SU-DHL-6 (cell line): ENCODE measurements around the gene FOXA1.

Source experiments
- H2AFZ ChIP-seq: fragments of 200-600 bp; sonication (generic); 2 replicates; pipeline ENCODE4 v1.6.1; 2014; ENCODE audit warnings: low read depth, mild to moderate bottlenecking, moderate library complexity, mixed read lengths, antibody characterized with exemption, low read length; ENCODE audit not compliant: severe bottlenecking
- H3F3A ChIP-seq: fragments of 200-600 bp; shearing (Covaris generic); 2 replicates; pipeline ENCODE4 v1.6.0; 2016; ENCODE audit warnings: antibody characterized with exemption, mild to moderate bottlenecking; ENCODE audit not compliant: insufficient read depth
- H3K27ac ChIP-seq: fragments of 200-600 bp; sonication (generic); 2 replicates; pipeline ENCODE4 v1.5.1; 2016; ENCODE audit warnings: low read depth, mild to moderate bottlenecking, low read length, moderate library complexity, mixed read lengths
- H3K27me3 ChIP-seq: fragments of 200-600 bp; sonication (generic), shearing (Covaris generic); 2 replicates; pipeline ENCODE4 v1.6.0; 2014; ENCODE audit warnings: mild to moderate bottlenecking, low read length
- H3K36me3 ChIP-seq: fragments of 200-600 bp; sonication (generic); 2 replicates; pipeline ENCODE4 v1.6.1; 2014; ENCODE audit warnings: mild to moderate bottlenecking, low read length, mixed read lengths
- H3K4me2 ChIP-seq: fragments of 300-600, 200-600 bp; shearing (Covaris generic), sonication (generic); 2 replicates; pipeline ENCODE4 v1.6.0; 2014; ENCODE audit warnings: low read length, low read depth, mild to moderate bottlenecking; ENCODE audit not compliant: poor library complexity, severe bottlenecking
- H3K4me3 ChIP-seq: fragments of 200-600 bp; sonication (generic); 2 replicates; pipeline ENCODE4 v1.5.1; 2014; ENCODE audit warnings: antibody characterized with exemption, low read length, mild to moderate bottlenecking, mixed read lengths; ENCODE audit not compliant: insufficient read depth, poor library complexity, severe bottlenecking
- H3K79me2 ChIP-seq: fragments of 200-600 bp; sonication (generic); 2 replicates; pipeline ENCODE4 v1.6.1; 2014; ENCODE audit warnings: mild to moderate bottlenecking, low read length, moderate library complexity; ENCODE audit not compliant: insufficient read depth
- H3K9ac ChIP-seq: fragments of 200-600 bp; sonication (generic); 2 replicates; pipeline ENCODE4 v1.7.0; 2014; ENCODE audit warnings: mild to moderate bottlenecking, low read length
- H3K9me2 ChIP-seq: fragments of 200-600 bp; sonication (generic); replicated peaks from 2 replicates; pipeline ENCODE4 v1.6.1; 2014; ENCODE audit warnings: low read length; ENCODE audit not compliant: insufficient read depth
- H3K9me3 ChIP-seq: fragments of 200-600 bp; sonication (generic); 2 replicates; pipeline ENCODE4 v1.6.1; 2014; ENCODE audit warnings: low read length, mixed read lengths; ENCODE audit not compliant: insufficient read depth
- H4K20me1 ChIP-seq: fragments of 200-600 bp; sonication (generic); 2 replicates; pipeline ENCODE4 v1.6.1; 2014; ENCODE audit warnings: low read depth, mild to moderate bottlenecking, antibody characterized with exemption, low read length, moderate library complexity, mixed read lengths
- EZH2phosphoT487 ChIP-seq: fragments of 200-600 bp; sonication (generic), shearing (Covaris generic); conservative IDR thresholded peaks from 2 replicates; pipeline ENCODE4 v1.6.1; 2018; ENCODE audit warnings: mild to moderate bottlenecking, antibody characterized with exemption, low read length, moderate library complexity, mixed read lengths
- TF ChIP-seq, protein P1 (sequence below): fragments of 200-600 bp; sonication (generic); IDR thresholded peaks from one replicate; pipeline ENCODE4 v1.5.1; 2017; ENCODE audit warnings: antibody characterized with exemption, mild to moderate bottlenecking, low read length, moderate library complexity; ENCODE audit not compliant: insufficient read depth, poor library complexity, severe bottlenecking

FOXA1 gene

DNA sequence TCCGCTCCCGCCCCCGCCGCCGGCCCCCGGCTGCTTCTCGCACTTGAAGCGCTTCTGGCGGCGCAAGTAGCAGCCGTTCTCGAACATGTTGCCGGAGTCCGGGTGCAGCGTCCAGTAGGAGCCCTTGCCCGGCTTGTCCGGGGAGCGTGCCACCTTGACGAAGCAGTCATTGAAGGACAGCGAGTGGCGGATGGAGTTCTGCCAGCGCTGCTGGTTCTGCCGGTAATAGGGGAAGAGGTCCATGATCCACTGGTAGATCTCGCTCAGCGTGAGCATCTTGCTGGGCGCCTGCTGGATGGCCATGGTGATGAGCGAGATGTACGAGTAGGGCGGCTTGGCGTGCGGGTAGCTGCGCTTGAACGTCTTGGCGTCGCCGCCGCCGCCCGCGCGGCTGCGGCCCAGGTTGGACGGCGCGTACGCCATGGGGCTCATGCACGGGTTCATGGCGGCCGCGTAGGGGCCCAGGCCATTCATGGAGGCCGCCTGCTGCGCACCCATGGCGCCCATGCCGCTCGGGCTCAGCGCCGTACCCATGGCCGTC is 3.0 kb downstream of the FOXA1 start:
- Histone ChIP-seq H4K20me1 (no peaks in the 10 kb centered on the region), H3K9ac (no peak overlapping the region), H3K27ac (no peak overlapping the region), H3K4me2 (no peak overlapping the region), H3K79me2 (no peaks in the 10 kb centered on the region), H3K9me2 (no peaks in the 10 kb centered on the region), H3K36me3 (no peaks in the 10 kb centered on the region), H2AFZ (no peak overlapping the region), H3F3A (no peaks in the 10 kb centered on the region), H3K9me3 (no peaks in the 10 kb centered on the region), H3K27me3 (no peaks in the 10 kb centered on the region), H3K4me3 (no peak overlapping the region)
- TF ChIP-seq, protein P1, sequence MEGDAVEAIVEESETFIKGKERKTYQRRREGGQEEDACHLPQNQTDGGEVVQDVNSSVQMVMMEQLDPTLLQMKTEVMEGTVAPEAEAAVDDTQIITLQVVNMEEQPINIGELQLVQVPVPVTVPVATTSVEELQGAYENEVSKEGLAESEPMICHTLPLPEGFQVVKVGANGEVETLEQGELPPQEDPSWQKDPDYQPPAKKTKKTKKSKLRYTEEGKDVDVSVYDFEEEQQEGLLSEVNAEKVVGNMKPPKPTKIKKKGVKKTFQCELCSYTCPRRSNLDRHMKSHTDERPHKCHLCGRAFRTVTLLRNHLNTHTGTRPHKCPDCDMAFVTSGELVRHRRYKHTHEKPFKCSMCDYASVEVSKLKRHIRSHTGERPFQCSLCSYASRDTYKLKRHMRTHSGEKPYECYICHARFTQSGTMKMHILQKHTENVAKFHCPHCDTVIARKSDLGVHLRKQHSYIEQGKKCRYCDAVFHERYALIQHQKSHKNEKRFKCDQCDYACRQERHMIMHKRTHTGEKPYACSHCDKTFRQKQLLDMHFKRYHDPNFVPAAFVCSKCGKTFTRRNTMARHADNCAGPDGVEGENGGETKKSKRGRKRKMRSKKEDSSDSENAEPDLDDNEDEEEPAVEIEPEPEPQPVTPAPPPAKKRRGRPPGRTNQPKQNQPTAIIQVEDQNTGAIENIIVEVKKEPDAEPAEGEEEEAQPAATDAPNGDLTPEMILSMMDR, result no peak
- no peak for TF ChIP-seq EZH2phosphoT487

DNA sequence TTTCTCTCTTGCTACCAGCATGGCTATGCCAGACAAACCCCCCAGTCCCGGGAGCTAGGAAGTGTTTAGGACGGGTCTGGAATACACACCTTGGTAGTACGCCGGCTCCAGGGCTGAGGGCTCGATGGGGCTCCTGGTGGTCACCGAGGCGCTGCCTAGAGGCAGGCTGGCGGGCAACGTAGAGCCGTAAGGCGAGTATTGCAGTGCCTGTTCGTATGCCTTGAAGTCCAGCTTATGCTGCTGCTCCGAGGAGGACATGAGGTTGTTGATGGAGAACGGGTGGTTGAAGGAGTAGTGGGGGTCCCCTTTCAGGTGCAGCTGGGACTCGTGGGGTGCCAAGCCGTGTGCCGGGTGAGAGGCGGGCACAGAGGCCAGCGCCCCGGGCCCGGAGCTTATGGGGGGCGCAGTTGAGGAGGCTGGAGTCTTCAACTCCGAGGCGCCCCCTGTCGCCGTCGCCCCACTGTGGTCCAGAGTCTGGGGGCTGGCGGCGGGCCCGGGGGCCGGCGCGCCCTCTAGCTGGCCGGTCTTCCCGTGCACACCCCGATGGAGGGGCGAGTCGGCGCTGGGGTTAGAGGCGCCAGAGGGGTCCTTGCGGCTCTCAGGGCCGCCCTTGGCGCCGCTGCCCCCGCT is 3.6 kb downstream of the FOXA1 start:
- no peaks in the 10 kb centered on the region for H3K27me3 ChIP-seq
- no peak overlapping the region for H3K27ac ChIP-seq
- no peak overlapping the region for H3K4me2 ChIP-seq

DNA sequence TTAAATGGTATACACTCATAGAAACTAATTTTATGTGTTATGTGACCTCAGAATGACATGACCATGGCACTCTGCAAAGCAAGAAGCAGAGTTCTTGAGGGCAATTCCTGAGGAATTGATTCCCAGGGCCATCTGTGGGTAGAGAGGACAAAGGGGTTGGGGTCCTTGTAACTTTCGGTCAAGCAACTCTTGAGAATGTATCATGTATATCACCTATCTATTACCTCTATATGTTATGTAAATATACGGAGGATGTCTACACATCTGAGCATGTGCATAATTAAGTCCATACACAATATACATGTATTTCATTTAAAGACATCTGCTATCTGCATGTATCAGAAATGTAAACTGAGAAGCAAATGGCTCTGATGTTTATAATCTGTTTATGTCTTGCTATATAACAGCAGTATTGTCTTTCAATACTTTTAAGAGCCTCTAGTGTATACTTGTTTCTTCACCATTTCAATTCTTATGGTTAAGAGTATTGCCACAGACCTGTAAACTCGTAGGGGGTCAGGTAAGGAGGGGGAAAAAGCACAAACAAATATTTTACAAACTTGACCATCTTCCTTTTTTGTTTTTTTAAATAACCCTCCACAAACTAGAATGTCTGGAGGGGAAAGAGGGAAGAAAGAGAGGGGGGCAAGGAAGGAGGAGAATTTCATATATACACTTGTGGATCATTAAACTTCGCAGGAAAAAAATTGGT is 4.5 kb downstream of the FOXA1 start:
- Histone ChIP-seq H3K27me3 (no peaks in the 10 kb centered on the region), H3K79me2 (no peaks in the 10 kb centered on the region), H2AFZ (no peak overlapping the region), H3K9me2 (no peaks in the 10 kb centered on the region), H3K4me3 (no peak overlapping the region), H4K20me1 (no peaks in the 10 kb centered on the region), H3K36me3 (no peaks in the 10 kb centered on the region), H3K9me3 (no peaks in the 10 kb centered on the region), H3K27ac (no peak overlapping the region), H3K4me2 (no peak overlapping the region), H3F3A (no peaks in the 10 kb centered on the region), H3K9ac (no peak overlapping the region)
- TF ChIP-seq, protein P1, result no peak
- no peak for TF ChIP-seq EZH2phosphoT487

More for the DNA sequence above, 3.6 kb downstream of the FOXA1 start:
- no peaks in the 10 kb centered on the region for H3F3A ChIP-seq
- no peak overlapping the region for H3K4me3 ChIP-seq
- no peaks in the 10 kb centered on the region for H4K20me1 ChIP-seq
- H3K9me3 ChIP-seq, result no peaks in the 10 kb centered on the region
- TF ChIP-seq, protein P1, result no peak
- TF ChIP-seq EZH2phosphoT487, result no peak
- no peaks in the 10 kb centered on the region for H3K9me2 ChIP-seq
- H3K79me2 ChIP-seq, result no peaks in the 10 kb centered on the region
- no peak overlapping the region for H2AFZ ChIP-seq
- no peak overlapping the region for H3K9ac ChIP-seq
- no peaks in the 10 kb centered on the region for H3K36me3 ChIP-seq
